22Rv1 (cell line): Measurements from ENCODE around the gene IPO7.

Experiments used
- ZFX ChIP-seq: fragments of 450-650 bp; IDR thresholded peaks from 2 replicates; pipeline ENCODE4 v1.6.1; 2017; ENCODE audit warnings: antibody characterized with exemption, borderline replicate concordance
- TF ChIP-seq, protein P1 (sequence below): fragments of 450-650 bp; IDR thresholded peaks from 2 replicates; pipeline ENCODE4 v1.5.1; 2017; ENCODE audit warnings: mild to moderate bottlenecking

DNA sequence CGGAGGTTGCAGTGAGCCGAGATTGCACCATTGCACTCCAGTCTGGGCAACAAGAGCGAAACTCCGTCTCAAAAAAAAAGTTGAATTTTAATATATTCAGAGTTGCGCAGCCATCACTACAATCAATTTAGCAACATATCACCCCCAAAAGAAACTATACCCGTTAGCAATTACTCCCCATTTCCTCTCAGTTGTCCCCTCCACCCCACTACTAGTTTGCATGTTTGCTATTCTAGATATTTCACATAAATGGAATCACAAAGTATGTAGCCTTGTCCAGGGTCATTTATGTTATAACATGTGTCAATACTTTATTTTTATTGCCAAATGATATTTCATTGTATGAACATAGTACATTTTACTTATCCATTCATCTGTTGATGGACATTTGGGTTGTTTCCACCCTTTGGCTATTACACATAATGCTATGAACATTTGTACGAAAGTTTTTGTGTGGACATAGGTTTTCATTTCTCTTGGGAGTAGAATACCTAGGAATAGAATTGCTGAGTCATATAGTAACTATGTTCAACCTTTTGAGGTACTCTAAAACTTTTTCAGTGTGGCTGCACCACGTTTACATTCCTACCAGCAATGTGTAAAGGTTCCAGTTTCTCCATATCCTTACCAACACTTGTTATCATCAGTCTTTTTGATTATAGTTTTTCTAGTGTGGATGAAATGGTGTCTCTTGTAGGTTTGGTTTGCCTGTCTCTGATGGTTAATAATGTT, 78.5 kb downstream of the IPO7 start:
- TF ChIP-seq, protein P1, sequence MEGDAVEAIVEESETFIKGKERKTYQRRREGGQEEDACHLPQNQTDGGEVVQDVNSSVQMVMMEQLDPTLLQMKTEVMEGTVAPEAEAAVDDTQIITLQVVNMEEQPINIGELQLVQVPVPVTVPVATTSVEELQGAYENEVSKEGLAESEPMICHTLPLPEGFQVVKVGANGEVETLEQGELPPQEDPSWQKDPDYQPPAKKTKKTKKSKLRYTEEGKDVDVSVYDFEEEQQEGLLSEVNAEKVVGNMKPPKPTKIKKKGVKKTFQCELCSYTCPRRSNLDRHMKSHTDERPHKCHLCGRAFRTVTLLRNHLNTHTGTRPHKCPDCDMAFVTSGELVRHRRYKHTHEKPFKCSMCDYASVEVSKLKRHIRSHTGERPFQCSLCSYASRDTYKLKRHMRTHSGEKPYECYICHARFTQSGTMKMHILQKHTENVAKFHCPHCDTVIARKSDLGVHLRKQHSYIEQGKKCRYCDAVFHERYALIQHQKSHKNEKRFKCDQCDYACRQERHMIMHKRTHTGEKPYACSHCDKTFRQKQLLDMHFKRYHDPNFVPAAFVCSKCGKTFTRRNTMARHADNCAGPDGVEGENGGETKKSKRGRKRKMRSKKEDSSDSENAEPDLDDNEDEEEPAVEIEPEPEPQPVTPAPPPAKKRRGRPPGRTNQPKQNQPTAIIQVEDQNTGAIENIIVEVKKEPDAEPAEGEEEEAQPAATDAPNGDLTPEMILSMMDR = no peak
- TF ChIP-seq ZFX = no peak
